IgD-negative memory B cell (primary cell): ENCODE data around the gene HECTD1. TPM values are rescaled to one million over a fixed set of nuclear protein-coding genes. Genes with fewer than 3 reads are reported as not detected.
A peak's percentile ranks its signal among the peaks of the same experiment; 100 is the strongest.
"Not testable (repeated sequence)": the region's sequence is repeated elsewhere in the genome, so short reads cannot be mapped to it uniquely, and the experiment has no call there.

ENCODE experiments used
- H3K27ac Mint-ChIP-seq, 3 donors: one replicate each; pipeline ENCODE4 v1.8.0; 2020 to 2022; ENCODE audit warnings: mild to moderate bottlenecking in 3 of 3, mixed read lengths in 3 of 3, moderate library complexity in 1 of 3
- H3K27me3 Mint-ChIP-seq: one replicate; pipeline ENCODE4 v1.8.0; 2021; ENCODE audit warnings: mixed read lengths
- H3K36me3 Mint-ChIP-seq: one replicate; pipeline ENCODE4 v1.8.0; 2020; ENCODE audit warnings: mild to moderate bottlenecking, mixed read lengths
- H3K4me1 Mint-ChIP-seq, 3 donors: one replicate each; pipeline ENCODE4 v1.8.0; 2020 to 2022; ENCODE audit warnings: mixed read lengths in 3 of 3, mild to moderate bottlenecking in 1 of 3
- H3K4me3 Mint-ChIP-seq, 4 donors: one replicate each; pipeline ENCODE4 v1.8.0; 2020 to 2022; ENCODE audit warnings: mild to moderate bottlenecking in 4 of 4, mixed read lengths in 4 of 4, moderate library complexity in 3 of 4
- H3K9me3 Mint-ChIP-seq, 3 donors: one replicate each; pipeline ENCODE4 v1.8.0; 2020 to 2021; ENCODE audit warnings: mixed read lengths in 3 of 3, mild to moderate bottlenecking in 1 of 3
- polyA plus RNA-seq: library from polyadenylated mRNA; unstranded; fragments of 300-500 nt; fragmentation: Illumina TruSeq; gene quantifications from one replicate; pipeline ENCODE4 v1.2.3, GENCODE V29; 2021

Gene HECTD1
- polyA plus RNA-seq, 1 donor from 2014 or later, result 30.9 TPM

DNA sequence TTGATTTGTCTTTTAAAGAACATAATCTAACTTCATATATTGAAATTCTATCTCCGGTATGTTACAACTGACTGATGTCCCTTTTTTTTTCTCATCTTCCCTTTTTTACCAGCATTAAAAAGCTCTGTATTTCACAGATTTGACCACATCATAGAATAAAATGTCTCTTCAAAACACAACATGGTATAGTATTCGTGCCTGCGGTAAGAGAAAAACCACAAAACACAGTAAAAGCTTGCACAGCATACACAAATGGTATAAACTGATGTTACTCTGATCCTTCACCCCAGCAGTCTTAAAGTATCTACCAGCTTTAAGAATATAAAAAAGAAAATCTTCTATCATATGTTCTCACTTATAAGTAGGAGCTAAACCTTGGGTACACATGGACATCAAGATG is 83.4 kb downstream of the HECTD1 start:
- Mint-ChIP-seq H3K36me3 (peaks cover 6% of the 10 kb centered on the region), H3K4me3 (no peak overlapping the region), H3K4me1 (peaks cover 7 to 12% (median 10%) of the 10 kb centered on the region in 3 donors), H3K27me3 (no peaks in the 10 kb centered on the region), H3K27ac (no peak overlapping the region), H3K9me3 (no peaks in the 10 kb centered on the region)

- peaks cover 6% of the 10 kb centered on the region for H3K36me3 Mint-ChIP-seq
- H3K27me3 Mint-ChIP-seq, result no peaks in the 10 kb centered on the region
- H3K27ac Mint-ChIP-seq, result peak overlapping the region in 1 of 3 donors; percentile 14
- no peaks in the 10 kb centered on the region for H3K9me3 Mint-ChIP-seq
- H3K4me3 Mint-ChIP-seq, result no peak overlapping the region
- peaks cover 0 to 2% (median 0%) of the 10 kb centered on the region in 3 donors for H3K4me1 Mint-ChIP-seq
Observed at GRCh38 chr14:31122921-31123320, 84.7 kb downstream of the HECTD1 start.

DNA sequence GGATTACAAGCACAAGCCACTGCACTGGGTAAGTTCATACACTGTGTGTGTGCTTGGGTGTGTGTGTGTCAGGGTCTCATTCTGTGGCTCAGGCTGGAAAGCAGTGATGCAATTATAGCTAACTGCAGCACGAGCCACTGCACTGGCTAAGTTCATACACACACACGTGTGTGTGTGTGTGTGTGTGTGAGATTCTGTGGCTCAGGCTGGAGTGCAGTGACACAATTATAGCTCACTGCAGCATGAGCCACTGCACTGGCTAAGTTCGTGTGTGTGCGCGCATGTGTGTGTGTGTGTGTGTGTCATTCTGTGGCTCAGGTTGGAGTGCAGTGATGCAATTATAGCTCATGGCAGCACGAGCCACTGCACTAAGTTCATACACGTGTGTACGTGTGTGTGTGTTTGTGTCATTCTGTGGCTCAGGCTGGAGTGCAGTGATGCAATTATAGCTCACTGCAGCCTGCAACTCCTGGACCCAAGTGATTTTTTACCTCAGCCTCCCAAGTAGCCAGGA is 85.4 kb downstream of the HECTD1 start:
- Mint-ChIP-seq H3K4me3 (no peak overlapping the region), H3K27ac (no peak overlapping the region), H3K4me1 (no peaks in the 10 kb centered on the region), H3K9me3 (no peaks in the 10 kb centered on the region), H3K36me3 (peaks cover 6% of the 10 kb centered on the region), H3K27me3 (no peaks in the 10 kb centered on the region)

GRCh38 chr14:31118892-31119291 is 88.7 kb downstream of the HECTD1 start:
- Mint-ChIP-seq H3K9me3 (no peaks in the 10 kb centered on the region), H3K4me1 (no peaks in the 10 kb centered on the region), H3K27ac (no peak overlapping the region), H3K36me3 (peaks cover 6% of the 10 kb centered on the region), H3K27me3 (no peaks in the 10 kb centered on the region), H3K4me3 (peak overlapping the region in 1 of 4 donors; percentile 47)

GRCh38 chr14:31113794-31114193 is 93.8 kb downstream of the HECTD1 start:
- Mint-ChIP-seq H3K27me3 (no peaks in the 10 kb centered on the region), H3K4me1 (no peaks in the 10 kb centered on the region), H3K9me3 (no peaks in the 10 kb centered on the region), H3K36me3 (no peaks in the 10 kb centered on the region), H3K27ac (no peak overlapping the region), H3K4me3 (no peak overlapping the region)

GRCh38 chr14:31110872-31111271 is 96.7 kb downstream of the HECTD1 start:
- H3K4me3 Mint-ChIP-seq, result no peak overlapping the region
- no peak overlapping the region for H3K27ac Mint-ChIP-seq
- H3K27me3 Mint-ChIP-seq, result no peaks in the 10 kb centered on the region
- H3K9me3 Mint-ChIP-seq, result no peaks in the 10 kb centered on the region
- H3K36me3 Mint-ChIP-seq, result no peaks in the 10 kb centered on the region
- H3K4me1 Mint-ChIP-seq, result no peaks in the 10 kb centered on the region

DNA sequence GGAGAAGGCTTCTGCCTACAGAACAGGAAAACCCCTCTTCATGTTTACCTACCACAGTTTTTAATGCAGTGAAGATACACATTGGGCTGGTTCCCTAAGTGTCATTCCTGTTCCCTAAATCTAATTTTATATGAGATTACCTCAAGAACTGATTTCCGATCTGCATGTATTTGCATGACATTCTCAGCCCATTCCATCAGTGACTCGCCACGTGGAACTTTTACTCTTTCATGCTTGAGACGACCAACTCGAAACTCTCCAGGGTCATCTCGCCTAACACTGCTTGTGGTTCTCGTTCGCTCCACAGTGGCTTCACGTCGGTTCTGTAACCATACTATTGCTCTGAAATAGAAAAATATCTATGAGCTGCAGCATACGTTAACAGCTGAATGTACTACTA is 98.3 kb downstream of the HECTD1 start:
- Mint-ChIP-seq H3K27ac (no peak overlapping the region), H3K9me3 (no peaks in the 10 kb centered on the region), H3K27me3 (no peaks in the 10 kb centered on the region), H3K4me3 (no peak overlapping the region), H3K4me1 (no peaks in the 10 kb centered on the region), H3K36me3 (peaks cover 2% of the 10 kb centered on the region)

- Mint-ChIP-seq H3K4me1 (no peaks in the 10 kb centered on the region), H3K27ac (no peak overlapping the region), H3K36me3 (peaks cover 7% of the 10 kb centered on the region)
Observed at GRCh38 chr14:31106768-31107167, 100.8 kb downstream of the HECTD1 start.

GRCh38 chr14:31097081-31097480 is 110.5 kb downstream of the HECTD1 start:
- Mint-ChIP-seq H3K9me3 (no peaks in the 10 kb centered on the region), H3K27ac (peak overlapping the region in 1 of 3 donors; percentile 39), H3K27me3 (no peaks in the 10 kb centered on the region), H3K4me3 (no peak overlapping the region), H3K36me3 (peaks cover 7% of the 10 kb centered on the region), H3K4me1 (no peaks in the 10 kb centered on the region)

More at GRCh38 chr14:31106768-31107167, 100.8 kb downstream of the HECTD1 start:
- no peak overlapping the region for H3K4me3 Mint-ChIP-seq
- H3K9me3 Mint-ChIP-seq, result no peaks in the 10 kb centered on the region
- no peaks in the 10 kb centered on the region for H3K27me3 Mint-ChIP-seq

DNA sequence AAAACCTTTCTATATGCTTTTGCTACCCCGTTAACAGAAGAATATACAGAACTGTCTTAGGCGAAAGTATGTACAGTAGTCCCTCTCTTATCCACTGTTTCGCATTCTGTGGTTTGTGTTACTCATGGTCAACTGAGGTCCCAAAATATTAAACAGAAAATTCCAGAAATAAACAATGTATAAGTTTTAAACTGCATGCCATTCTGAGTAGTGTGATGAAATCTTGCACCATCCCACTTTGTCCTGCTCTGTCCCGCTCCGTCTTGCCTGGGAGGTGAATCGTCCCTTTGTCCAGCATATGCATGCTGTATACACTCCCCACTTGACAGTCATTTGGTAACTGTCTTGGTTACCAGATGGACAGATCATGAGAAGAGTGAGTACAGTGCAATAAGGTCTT is 111.3 kb downstream of the HECTD1 start:
- H3K4me3 Mint-ChIP-seq, result no peak overlapping the region
- H3K36me3 Mint-ChIP-seq, result peaks cover 7% of the 10 kb centered on the region
- H3K27me3 Mint-ChIP-seq, result no peaks in the 10 kb centered on the region
- H3K27ac Mint-ChIP-seq, result no peak overlapping the region
- no peaks in the 10 kb centered on the region for H3K9me3 Mint-ChIP-seq
- no peaks in the 10 kb centered on the region for H3K4me1 Mint-ChIP-seq

GRCh38 chr14:31095817-31096216 is 111.8 kb downstream of the HECTD1 start:
- not testable (repeated sequence) for H3K36me3 Mint-ChIP-seq, H3K9me3 Mint-ChIP-seq, H3K27me3 Mint-ChIP-seq, H3K27ac Mint-ChIP-seq, H3K4me3 Mint-ChIP-seq, H3K4me1 Mint-ChIP-seq

- not testable (repeated sequence) for H3K27me3 Mint-ChIP-seq, H3K4me3 Mint-ChIP-seq, H3K27ac Mint-ChIP-seq, H3K4me1 Mint-ChIP-seq, H3K9me3 Mint-ChIP-seq, H3K36me3 Mint-ChIP-seq
Observed at GRCh38 chr14:31093884-31094839, 113.4 kb downstream of the HECTD1 start.

DNA sequence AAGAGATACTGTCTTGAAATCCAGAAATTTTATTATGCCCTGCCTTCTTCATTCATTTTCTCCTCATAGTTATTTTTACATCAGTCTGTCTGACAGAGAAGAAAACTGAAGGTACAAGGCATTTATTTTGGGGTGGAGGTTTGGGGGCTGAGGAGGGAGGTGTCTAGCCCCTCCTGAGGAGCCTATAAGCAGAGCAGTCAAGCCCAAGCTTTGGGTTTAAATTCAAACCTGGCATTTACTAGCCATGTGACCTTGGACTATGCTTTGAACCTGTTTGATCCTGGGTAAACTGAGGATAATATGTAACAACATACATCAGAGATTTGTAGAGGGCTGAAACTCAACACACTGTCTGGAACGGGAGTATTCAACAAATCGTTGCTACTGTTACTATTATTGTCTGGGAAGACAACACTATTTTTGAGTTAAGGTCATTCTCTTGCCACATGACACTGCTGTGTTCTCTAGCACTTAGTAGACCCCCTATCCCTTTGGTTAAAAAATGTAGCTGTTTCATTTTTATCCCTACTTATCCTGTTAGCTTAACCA is 115.4 kb downstream of the HECTD1 start:
- Mint-ChIP-seq H3K4me3 (no peak overlapping the region), H3K27me3 (no peaks in the 10 kb centered on the region), H3K4me1 (no peaks in the 10 kb centered on the region), H3K9me3 (no peaks in the 10 kb centered on the region), H3K27ac (peak overlapping the region in 1 of 3 donors; percentile 36), H3K36me3 (no peaks in the 10 kb centered on the region)

DNA sequence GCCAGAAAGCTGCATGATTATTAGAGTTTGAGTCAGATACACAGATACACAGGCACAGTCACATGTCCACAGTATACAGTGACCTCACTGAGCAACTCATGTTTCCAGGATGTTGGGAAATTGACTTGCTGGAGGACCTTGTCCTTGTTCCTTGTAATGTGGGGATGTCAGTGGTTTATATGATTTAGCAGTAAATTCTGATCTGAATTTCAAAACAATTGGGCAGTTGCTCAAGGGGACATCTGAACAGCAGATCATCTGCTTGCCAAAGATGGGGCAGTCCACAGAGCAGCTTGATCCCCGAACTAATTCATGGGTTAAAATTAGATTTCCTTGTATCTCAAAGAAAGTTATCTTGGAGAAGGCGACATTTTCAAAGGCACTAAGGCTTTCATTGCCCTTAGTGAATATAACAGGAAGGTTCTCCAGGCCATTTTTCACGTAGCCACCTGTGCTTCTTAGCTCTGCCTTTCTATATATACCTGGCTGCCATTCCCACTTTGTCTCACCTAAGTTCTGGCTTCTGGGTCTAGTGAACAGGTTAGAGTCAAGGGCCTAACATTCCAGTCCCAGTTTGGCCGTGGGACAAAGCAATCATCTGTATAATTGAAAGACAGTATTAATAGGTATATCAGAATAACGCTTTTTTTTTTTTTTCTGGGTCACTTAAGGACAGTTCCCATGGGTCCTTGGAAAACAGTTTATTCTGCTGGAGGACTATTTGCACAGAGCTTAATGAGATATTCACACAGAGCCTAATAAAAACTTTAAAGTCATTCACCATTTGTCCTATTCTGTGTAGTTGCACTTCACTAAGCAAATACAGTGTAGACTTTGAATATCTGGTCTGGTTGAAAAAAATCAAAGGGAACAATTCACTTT is 116.5 kb downstream of the HECTD1 start:
- Mint-ChIP-seq H3K27ac (peak overlapping the region in 1 of 3 donors; percentile 36), H3K27me3 (no peaks in the 10 kb centered on the region), H3K4me1 (no peaks in the 10 kb centered on the region), H3K4me3 (no peak overlapping the region), H3K36me3 (no peaks in the 10 kb centered on the region), H3K9me3 (no peaks in the 10 kb centered on the region)

GRCh38 chr14:31086466-31086865 is 121.1 kb downstream of the HECTD1 start:
- H3K27ac Mint-ChIP-seq, H3K27me3 Mint-ChIP-seq, H3K36me3 Mint-ChIP-seq, H3K4me1 Mint-ChIP-seq, H3K9me3 Mint-ChIP-seq, H3K4me3 Mint-ChIP-seq: not testable (repeated sequence)
